Cardiac muscle cell (in vitro differentiated cells and primary cell): ENCODE data around the gene ARMS2. TPM values are rescaled to one million over a fixed set of nuclear protein-coding genes. Genes with fewer than 3 reads are reported as not detected.
A peak's percentile ranks its signal among the peaks of the same experiment; 100 is the strongest.

Experiments
- DNase-seq, 2 donors: peaks; one replicate each; pipeline versions ENCODE4 v3.0.0 to v3.0.0-alpha.2; 2010 to 2017; ENCODE audit warnings: low read depth in 1 of 2, low spot score in 1 of 2
- H3K27ac ChIP-seq: fragments of 200-600 bp; sonication (generic); 2 replicates; pipeline ENCODE4 v1.5.1; 2016
- H3K27me3 ChIP-seq: fragments of 200-600 bp; sonication (generic); 2 replicates; pipeline ENCODE4 v1.6.0; 2016; ENCODE audit warnings: control low read depth
- H3K36me3 ChIP-seq: fragments of 200-600 bp; sonication (generic); 2 replicates; pipeline ENCODE4 v1.5.1; 2016; ENCODE audit warnings: control low read depth
- H3K4me1 ChIP-seq: fragments of 200-600 bp; sonication (generic); 2 replicates; pipeline ENCODE4 v1.8.1; 2017; ENCODE audit warnings: low read depth, mild to moderate bottlenecking, mixed run types
- H3K4me3 ChIP-seq: fragments of 200-600 bp; sonication (generic); 2 replicates; pipeline ENCODE4 v1.5.1; 2016; ENCODE audit warnings: mild to moderate bottlenecking
- H3K9me3 ChIP-seq: fragments of 200-600 bp; sonication (generic); 2 replicates; pipeline ENCODE4 v1.5.1; 2017; ENCODE audit warnings: low read depth, mild to moderate bottlenecking, control low read depth
- polyA plus RNA-seq: library from polyadenylated mRNA; unstranded; fragments of >200 nt; fragmentation: Nextera tagmentation; extraction: Ambion mirVana; gene quantifications from 2 replicates; pipeline ENCODE4 v1.2.1, GENCODE V29; 2016
- total RNA-seq: library from RNA; depleted of rRNA; stranded (reverse); fragments of >200 nt; gene quantifications from 2 replicates; pipeline ENCODE4 v1.2.3, GENCODE V29; 2016
- TF ChIP-seq, protein P1 (sequence below): IDR thresholded peaks from 2 replicates; pipeline ENCODE4 v1.5.1; 2012; ENCODE audit warnings: low read depth, mild to moderate bottlenecking, low read length

Gene ARMS2, protein sequence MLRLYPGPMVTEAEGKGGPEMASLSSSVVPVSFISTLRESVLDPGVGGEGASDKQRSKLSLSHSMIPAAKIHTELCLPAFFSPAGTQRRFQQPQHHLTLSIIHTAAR
- total RNA-seq (not detected in 2 replicates), polyA plus RNA-seq (not detected in 2 replicates)

DNA sequence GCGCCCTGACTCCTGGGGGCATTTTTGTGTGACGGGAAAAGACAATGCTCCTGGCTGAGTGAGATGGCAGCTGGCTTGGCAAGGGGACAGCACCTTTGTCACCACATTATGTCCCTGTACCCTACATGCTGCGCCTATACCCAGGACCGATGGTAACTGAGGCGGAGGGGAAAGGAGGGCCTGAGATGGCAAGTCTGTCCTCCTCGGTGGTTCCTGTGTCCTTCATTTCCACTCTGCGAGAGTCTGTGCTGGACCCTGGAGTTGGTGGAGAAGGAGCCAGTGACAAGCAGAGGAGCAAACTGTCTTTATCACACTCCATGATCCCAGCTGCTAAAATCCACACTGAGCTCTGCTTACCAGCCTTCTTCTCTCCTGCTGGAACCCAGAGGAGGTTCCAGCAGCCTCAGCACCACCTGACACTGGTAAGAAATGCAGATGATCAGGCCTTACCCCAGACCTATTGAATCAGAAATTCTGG lies at the start of gene ARMS2:
TSS of gene ARMS2 (plus strand) at position 51 of the 478 bp plus-strand sequence. CDS start at position 126, 75 bp downstream.
- Histone ChIP-seq H3K36me3 (no peaks in the 10 kb centered on the region), H3K4me1 (peaks cover 5% of the 10 kb centered on the region), H3K27ac (no peak within 1 kb of the TSS), H3K27me3 (no peaks in the 10 kb centered on the region), H3K4me3 (no peak within 1 kb of the TSS), H3K9me3 (no peaks in the 10 kb centered on the region)
- TF ChIP-seq, protein P1, sequence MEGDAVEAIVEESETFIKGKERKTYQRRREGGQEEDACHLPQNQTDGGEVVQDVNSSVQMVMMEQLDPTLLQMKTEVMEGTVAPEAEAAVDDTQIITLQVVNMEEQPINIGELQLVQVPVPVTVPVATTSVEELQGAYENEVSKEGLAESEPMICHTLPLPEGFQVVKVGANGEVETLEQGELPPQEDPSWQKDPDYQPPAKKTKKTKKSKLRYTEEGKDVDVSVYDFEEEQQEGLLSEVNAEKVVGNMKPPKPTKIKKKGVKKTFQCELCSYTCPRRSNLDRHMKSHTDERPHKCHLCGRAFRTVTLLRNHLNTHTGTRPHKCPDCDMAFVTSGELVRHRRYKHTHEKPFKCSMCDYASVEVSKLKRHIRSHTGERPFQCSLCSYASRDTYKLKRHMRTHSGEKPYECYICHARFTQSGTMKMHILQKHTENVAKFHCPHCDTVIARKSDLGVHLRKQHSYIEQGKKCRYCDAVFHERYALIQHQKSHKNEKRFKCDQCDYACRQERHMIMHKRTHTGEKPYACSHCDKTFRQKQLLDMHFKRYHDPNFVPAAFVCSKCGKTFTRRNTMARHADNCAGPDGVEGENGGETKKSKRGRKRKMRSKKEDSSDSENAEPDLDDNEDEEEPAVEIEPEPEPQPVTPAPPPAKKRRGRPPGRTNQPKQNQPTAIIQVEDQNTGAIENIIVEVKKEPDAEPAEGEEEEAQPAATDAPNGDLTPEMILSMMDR = no peak
- DNase-seq = no peak

DNA sequence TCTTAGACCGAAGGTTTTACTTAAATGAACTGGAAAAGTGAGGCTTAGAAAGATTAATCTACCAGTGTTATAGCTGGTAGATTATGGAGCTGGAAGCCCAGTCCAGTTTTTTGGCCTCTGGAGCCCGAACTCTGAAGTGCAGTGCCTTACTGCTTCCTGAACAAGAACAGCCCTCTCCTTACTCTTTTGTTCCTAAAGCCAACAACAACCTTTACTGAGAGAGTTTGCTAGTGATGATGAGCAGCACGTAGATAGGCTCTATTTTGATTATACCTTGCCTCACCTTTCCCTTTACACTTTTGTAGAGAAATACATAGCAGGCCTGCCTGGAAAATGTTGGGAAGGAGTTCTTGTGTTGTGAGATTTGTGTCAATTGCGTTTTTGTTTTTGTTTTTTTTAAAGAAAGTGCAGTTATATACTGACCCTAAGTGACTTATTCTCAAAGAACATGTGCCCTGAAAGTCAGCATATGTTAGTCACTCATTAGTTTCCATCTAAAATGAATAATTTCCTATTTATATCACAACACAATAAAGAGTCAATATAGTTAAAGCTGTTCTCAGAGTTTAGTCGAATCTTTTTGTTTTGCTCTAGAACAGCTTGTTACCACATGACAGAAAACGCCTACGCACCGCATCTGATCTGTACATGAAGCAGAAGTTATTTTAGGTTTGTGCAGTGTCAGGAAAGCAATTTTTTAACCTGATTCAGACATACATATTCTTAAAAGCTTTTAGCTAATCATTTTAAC lies 46.9 kb upstream of the ARMS2 start:
- TF ChIP-seq, protein P1 = no peak
- peak in 1 of 2 donors; percentile 17 for DNase-seq
- no peak overlapping the region for H3K27ac ChIP-seq
- no peaks in the 10 kb centered on the region for H3K9me3 ChIP-seq
- H3K4me3 ChIP-seq = no peak overlapping the region
- no peaks in the 10 kb centered on the region for H3K27me3 ChIP-seq
- H3K36me3 ChIP-seq = peaks cover 11% of the 10 kb centered on the region
- no peaks in the 10 kb centered on the region for H3K4me1 ChIP-seq

DNA sequence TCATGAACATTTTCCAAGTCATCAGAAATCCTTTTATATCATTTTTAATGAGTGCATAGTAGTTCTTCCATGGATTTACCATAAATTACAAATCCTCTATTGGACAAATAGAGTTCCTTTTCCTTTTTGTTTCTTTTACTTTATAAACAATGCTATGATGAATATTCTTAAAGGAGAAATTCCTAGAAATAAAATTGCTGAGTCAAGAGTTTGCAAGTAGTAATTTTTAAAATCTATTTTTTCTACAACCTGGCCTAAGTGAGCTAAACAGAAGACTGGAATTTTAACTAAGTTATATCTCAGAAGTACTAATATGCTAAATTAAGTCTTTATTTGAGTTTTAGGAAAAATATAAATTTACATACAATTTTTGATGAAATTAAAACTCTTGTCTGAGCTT lies 41.1 kb upstream of the ARMS2 start:
- Histone ChIP-seq H3K27me3 (no peaks in the 10 kb centered on the region), H3K9me3 (no peaks in the 10 kb centered on the region), H3K36me3 (peaks cover 23% of the 10 kb centered on the region), H3K4me1 (no peaks in the 10 kb centered on the region), H3K4me3 (no peak overlapping the region), H3K27ac (no peak overlapping the region)
- TF ChIP-seq, protein P1 = no peak
- DNase-seq = no peak

DNA sequence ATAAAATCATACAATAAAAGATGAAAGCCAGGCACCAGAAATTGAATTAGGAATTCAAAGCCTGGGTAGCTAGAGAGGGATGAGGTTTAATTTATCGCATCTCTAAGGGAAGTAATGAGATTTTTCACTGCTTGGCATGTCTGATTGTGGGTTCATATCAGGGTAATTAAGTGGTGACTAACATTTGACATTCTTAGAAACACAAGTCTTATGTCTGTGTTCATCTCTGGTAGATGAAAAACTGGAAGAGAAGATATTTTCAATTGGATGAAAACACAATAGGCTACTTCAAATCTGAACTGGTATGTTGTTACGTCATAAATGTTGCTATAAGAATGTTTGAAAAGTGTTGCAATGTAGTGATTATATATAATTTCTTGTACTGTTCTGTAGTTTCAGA lies 36.8 kb upstream of the ARMS2 start:
- no peaks in the 10 kb centered on the region for H3K27me3 ChIP-seq
- peaks cover 23% of the 10 kb centered on the region for H3K36me3 ChIP-seq
- TF ChIP-seq, protein P1 = no peak
- DNase-seq = peak in 1 of 2 donors; percentile 75
- H3K9me3 ChIP-seq = no peaks in the 10 kb centered on the region
- no peak overlapping the region for H3K27ac ChIP-seq
- no peaks in the 10 kb centered on the region for H3K4me1 ChIP-seq
- no peak overlapping the region for H3K4me3 ChIP-seq

DNA sequence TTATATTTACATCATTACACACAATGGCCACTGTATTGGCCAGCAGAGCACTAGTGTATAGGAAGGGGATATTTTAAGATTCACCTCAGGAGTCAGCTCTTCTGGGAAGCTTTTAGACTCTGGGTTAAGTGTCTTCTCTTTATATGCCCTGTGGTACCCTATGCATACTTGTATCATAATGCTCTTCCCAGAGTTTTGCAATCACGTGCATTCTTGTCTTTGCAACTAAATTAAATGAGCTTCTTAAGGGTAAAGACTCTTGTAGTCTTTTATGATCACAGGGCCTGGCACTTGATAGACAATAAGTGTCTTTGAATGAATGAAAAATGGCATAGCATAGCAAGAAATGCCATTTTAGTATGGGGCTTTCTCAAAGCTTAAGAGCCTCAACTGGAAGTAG lies 35.4 kb upstream of the ARMS2 start:
- no peak overlapping the region for H3K27ac ChIP-seq

More for the DNA sequence above, 35.4 kb upstream of the ARMS2 start:
- peak in 1 of 2 donors; percentile 9 for DNase-seq
- no peaks in the 10 kb centered on the region for H3K9me3 ChIP-seq
- no peaks in the 10 kb centered on the region for H3K27me3 ChIP-seq
- TF ChIP-seq, protein P1 = no peak
- H3K36me3 ChIP-seq = peaks cover 10% of the 10 kb centered on the region
- H3K4me1 ChIP-seq = no peaks in the 10 kb centered on the region
- H3K4me3 ChIP-seq = no peak overlapping the region
